Measurements from ENCODE around the gene DLEC1. TPM values are rescaled to one million over a fixed set of nuclear protein-coding genes. Genes with fewer than 3 reads are reported as not detected.
A peak's percentile ranks its signal among the peaks of the same experiment; 100 is the strongest.

DLEC1 gene
- total and polyA plus RNA-seq, 2 experiments from 2014 or later: 0.31 to 0.66 TPM

DNA sequence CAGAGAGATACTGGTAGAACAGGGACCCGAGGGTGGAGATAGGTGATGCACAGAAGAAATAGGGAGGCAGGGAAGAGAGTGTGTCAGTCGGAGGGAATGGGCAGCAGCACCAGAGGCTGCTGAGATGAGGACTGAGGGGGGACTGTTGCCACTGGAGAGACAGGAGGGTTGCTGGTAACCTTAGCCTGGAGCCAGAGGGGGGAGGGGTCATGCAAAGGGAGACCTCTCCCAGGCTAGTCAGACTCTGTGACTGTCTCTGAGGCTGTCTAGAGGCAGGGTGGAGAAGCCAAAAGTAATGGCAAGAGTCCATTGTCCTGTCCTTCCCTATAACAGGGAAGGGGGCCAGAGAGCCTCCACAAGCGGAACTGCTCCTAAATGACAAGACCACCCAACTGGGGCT lies 2.1 kb upstream of the DLEC1 start:
- TF ChIP-seq, protein P1, sequence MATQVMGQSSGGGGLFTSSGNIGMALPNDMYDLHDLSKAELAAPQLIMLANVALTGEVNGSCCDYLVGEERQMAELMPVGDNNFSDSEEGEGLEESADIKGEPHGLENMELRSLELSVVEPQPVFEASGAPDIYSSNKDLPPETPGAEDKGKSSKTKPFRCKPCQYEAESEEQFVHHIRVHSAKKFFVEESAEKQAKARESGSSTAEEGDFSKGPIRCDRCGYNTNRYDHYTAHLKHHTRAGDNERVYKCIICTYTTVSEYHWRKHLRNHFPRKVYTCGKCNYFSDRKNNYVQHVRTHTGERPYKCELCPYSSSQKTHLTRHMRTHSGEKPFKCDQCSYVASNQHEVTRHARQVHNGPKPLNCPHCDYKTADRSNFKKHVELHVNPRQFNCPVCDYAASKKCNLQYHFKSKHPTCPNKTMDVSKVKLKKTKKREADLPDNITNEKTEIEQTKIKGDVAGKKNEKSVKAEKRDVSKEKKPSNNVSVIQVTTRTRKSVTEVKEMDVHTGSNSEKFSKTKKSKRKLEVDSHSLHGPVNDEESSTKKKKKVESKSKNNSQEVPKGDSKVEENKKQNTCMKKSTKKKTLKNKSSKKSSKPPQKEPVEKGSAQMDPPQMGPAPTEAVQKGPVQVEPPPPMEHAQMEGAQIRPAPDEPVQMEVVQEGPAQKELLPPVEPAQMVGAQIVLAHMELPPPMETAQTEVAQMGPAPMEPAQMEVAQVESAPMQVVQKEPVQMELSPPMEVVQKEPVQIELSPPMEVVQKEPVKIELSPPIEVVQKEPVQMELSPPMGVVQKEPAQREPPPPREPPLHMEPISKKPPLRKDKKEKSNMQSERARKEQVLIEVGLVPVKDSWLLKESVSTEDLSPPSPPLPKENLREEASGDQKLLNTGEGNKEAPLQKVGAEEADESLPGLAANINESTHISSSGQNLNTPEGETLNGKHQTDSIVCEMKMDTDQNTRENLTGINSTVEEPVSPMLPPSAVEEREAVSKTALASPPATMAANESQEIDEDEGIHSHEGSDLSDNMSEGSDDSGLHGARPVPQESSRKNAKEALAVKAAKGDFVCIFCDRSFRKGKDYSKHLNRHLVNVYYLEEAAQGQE (IDR thresholded peaks at IDR 0.05; ENCODE audit: unreplicated experiment): no peak
- no peak for TF ChIP-seq EZH2 (IDR thresholded peaks at IDR 0.05; ENCODE audit: low read depth, unreplicated experiment)
- no peak for TF ChIP-seq STAT1 (IDR thresholded peaks at IDR 0.05; ENCODE audit: unreplicated experiment)
- TF ChIP-seq, protein P2, sequence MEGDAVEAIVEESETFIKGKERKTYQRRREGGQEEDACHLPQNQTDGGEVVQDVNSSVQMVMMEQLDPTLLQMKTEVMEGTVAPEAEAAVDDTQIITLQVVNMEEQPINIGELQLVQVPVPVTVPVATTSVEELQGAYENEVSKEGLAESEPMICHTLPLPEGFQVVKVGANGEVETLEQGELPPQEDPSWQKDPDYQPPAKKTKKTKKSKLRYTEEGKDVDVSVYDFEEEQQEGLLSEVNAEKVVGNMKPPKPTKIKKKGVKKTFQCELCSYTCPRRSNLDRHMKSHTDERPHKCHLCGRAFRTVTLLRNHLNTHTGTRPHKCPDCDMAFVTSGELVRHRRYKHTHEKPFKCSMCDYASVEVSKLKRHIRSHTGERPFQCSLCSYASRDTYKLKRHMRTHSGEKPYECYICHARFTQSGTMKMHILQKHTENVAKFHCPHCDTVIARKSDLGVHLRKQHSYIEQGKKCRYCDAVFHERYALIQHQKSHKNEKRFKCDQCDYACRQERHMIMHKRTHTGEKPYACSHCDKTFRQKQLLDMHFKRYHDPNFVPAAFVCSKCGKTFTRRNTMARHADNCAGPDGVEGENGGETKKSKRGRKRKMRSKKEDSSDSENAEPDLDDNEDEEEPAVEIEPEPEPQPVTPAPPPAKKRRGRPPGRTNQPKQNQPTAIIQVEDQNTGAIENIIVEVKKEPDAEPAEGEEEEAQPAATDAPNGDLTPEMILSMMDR (conservative IDR thresholded peaks at IDR 0.05; ENCODE audit: low read depth in 2 of 2): no peak
- TF ChIP-seq EZH2phosphoT487 (IDR thresholded peaks at IDR 0.05; ENCODE audit: unreplicated experiment): no peak
- no peak for TF ChIP-seq NANOG (IDR thresholded peaks at IDR 0.05; ENCODE audit: borderline replicate concordance)
- TF ChIP-seq CREB1 (CRISPR knock-in tag; IDR thresholded peaks at IDR 0.05; ENCODE audit: low read depth): no peak
- no peak for TF ChIP-seq ZNF331 (CRISPR knock-in tag; IDR thresholded peaks at IDR 0.05; ENCODE audit: low read depth)
- no peak for TF ChIP-seq POLR2AphosphoS5 (IDR thresholded peaks at IDR 0.05; ENCODE audit: low read depth)
- no peak for TF ChIP-seq JUNB (IDR thresholded peaks at IDR 0.05; ENCODE audit: unreplicated experiment)
- TF ChIP-seq, protein P3, sequence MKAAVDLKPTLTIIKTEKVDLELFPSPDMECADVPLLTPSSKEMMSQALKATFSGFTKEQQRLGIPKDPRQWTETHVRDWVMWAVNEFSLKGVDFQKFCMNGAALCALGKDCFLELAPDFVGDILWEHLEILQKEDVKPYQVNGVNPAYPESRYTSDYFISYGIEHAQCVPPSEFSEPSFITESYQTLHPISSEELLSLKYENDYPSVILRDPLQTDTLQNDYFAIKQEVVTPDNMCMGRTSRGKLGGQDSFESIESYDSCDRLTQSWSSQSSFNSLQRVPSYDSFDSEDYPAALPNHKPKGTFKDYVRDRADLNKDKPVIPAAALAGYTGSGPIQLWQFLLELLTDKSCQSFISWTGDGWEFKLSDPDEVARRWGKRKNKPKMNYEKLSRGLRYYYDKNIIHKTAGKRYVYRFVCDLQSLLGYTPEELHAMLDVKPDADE (IDR thresholded peaks at IDR 0.05): no peak
- no peak for TF ChIP-seq ZNF114 (CRISPR knock-in tag; IDR thresholded peaks at IDR 0.05)
- TF ChIP-seq, protein P4, sequence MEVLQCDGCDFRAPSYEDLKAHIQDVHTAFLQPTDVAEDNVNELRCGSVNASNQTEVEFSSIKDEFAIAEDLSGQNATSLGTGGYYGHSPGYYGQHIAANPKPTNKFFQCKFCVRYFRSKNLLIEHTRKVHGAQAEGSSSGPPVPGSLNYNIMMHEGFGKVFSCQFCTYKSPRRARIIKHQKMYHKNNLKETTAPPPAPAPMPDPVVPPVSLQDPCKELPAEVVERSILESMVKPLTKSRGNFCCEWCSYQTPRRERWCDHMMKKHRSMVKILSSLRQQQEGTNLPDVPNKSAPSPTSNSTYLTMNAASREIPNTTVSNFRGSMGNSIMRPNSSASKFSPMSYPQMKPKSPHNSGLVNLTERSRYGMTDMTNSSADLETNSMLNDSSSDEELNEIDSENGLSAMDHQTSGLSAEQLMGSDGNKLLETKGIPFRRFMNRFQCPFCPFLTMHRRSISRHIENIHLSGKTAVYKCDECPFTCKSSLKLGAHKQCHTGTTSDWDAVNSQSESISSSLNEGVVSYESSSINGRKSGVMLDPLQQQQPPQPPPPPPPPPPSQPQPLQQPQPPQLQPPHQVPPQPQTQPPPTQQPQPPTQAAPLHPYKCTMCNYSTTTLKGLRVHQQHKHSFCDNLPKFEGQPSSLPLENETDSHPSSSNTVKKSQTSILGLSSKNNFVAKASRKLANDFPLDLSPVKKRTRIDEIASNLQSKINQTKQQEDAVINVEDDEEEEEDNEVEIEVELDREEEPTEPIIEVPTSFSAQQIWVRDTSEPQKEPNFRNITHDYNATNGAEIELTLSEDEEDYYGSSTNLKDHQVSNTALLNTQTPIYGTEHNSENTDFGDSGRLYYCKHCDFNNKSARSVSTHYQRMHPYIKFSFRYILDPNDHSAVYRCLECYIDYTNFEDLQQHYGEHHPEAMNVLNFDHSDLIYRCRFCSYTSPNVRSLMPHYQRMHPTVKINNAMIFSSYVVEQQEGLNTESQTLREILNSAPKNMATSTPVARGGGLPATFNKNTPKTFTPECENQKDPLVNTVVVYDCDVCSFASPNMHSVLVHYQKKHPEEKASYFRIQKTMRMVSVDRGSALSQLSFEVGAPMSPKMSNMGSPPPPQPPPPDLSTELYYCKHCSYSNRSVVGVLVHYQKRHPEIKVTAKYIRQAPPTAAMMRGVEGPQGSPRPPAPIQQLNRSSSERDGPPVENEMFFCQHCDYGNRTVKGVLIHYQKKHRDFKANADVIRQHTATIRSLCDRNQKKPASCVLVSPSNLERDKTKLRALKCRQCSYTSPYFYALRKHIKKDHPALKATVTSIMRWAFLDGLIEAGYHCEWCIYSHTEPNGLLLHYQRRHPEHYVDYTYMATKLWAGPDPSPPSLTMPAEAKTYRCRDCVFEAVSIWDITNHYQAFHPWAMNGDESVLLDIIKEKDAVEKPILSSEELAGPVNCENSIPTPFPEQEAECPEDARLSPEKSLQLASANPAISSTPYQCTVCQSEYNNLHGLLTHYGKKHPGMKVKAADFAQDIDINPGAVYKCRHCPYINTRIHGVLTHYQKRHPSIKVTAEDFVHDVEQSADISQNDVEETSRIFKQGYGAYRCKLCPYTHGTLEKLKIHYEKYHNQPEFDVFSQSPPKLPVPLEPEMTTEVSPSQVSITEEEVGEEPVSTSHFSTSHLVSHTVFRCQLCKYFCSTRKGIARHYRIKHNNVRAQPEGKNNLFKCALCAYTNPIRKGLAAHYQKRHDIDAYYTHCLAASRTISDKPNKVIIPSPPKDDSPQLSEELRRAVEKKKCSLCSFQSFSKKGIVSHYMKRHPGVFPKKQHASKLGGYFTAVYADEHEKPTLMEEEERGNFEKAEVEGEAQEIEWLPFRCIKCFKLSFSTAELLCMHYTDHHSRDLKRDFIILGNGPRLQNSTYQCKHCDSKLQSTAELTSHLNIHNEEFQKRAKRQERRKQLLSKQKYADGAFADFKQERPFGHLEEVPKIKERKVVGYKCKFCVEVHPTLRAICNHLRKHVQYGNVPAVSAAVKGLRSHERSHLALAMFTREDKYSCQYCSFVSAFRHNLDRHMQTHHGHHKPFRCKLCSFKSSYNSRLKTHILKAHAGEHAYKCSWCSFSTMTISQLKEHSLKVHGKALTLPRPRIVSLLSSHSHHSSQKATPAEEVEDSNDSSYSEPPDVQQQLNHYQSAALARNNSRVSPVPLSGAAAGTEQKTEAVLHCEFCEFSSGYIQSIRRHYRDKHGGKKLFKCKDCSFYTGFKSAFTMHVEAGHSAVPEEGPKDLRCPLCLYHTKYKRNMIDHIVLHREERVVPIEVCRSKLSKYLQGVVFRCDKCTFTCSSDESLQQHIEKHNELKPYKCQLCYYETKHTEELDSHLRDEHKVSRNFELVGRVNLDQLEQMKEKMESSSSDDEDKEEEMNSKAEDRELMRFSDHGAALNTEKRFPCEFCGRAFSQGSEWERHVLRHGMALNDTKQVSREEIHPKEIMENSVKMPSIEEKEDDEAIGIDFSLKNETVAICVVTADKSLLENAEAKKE (CRISPR knock-in tag; IDR thresholded peaks at IDR 0.05): no peak
- no peaks in the 10 kb centered on the region; the same call in 1 of the 2 replicates for H3F3A ChIP-seq (replicated peaks; ENCODE audit: low read depth)
- H3K27ac ChIP-seq (ENCODE audit: low read depth): no peak overlapping the region
- H3K79me2 ChIP-seq (replicated peaks; ENCODE audit: insufficient read depth): no peaks in the 10 kb centered on the region
- H3K4me3 ChIP-seq: no peak overlapping the region
- no peaks in the 10 kb centered on the region; the same call in 1 of the 2 replicates for H3K4me1 ChIP-seq (ENCODE audit: insufficient read depth)
- H3K4me3 Mint-ChIP-seq: no peak overlapping the region
- H3K4me2 ChIP-seq: peak overlapping the region; percentile 43; the same call in 1 of the 2 replicates
- H3K27me3 ChIP-seq (ENCODE audit: insufficient read depth): peaks cover 36% of the 10 kb centered on the region
- H3K27me3 Mint-ChIP-seq (ENCODE audit: insufficient read depth, low read depth, poor library complexity): peaks cover 22% of the 10 kb centered on the region
- no peaks in the 10 kb centered on the region; the same call in 1 of the 3 replicates for H3K9me3 Mint-ChIP-seq
- DNase-seq (ENCODE audit: low spot score) (peak; percentile 29), ATAC-seq (peak; percentile 30)
- H3K27ac Mint-ChIP-seq: no peak overlapping the region
- peak overlapping the region; percentile 89 for H2AFZ ChIP-seq
- H4K20me1 ChIP-seq (replicated peaks; ENCODE audit: insufficient read depth): no peaks in the 10 kb centered on the region
- H3K4me1 Mint-ChIP-seq: peaks cover 22% of the 10 kb centered on the region
- H3K36me3 ChIP-seq (ENCODE audit: insufficient read depth): no peaks in the 10 kb centered on the region
- H3K9me2 ChIP-seq (ENCODE audit: insufficient read depth): no peaks in the 10 kb centered on the region
- no peaks in the 10 kb centered on the region for H3K36me3 Mint-ChIP-seq (ENCODE audit: low read depth)

All from GM23338 (cell line).